HEK293T (cell line): ENCODE measurements around the gene GYPC.

Experiments
- BHLHE40 ChIP-seq: fragments of 450-650 bp; IDR thresholded peaks from 2 replicates; pipeline ENCODE4 v1.6.1; 2016; ENCODE audit warnings: mild to moderate bottlenecking, moderate library complexity, borderline replicate concordance
- CTBP1 ChIP-seq: fragments of 450-650 bp; IDR thresholded peaks from 2 replicates; pipeline ENCODE4 v1.6.1; 2016; ENCODE audit warnings: borderline replicate concordance
- ELF4 ChIP-seq: fragments of 450-650 bp; IDR thresholded peaks from 2 replicates; pipeline ENCODE4 v1.6.1; 2017; ENCODE audit warnings: antibody characterized with exemption
- FOXA1 ChIP-seq: fragments of 450-650 bp; IDR thresholded peaks from 2 replicates; pipeline ENCODE4 v1.6.1; 2016; ENCODE audit warnings: mild to moderate bottlenecking
- HDGF ChIP-seq: fragments of 450-650 bp; IDR thresholded peaks from 2 replicates; pipeline ENCODE4 v1.6.1; 2017; ENCODE audit warnings: antibody characterized with exemption, borderline replicate concordance
- L3MBTL2 ChIP-seq: fragments of 450-650 bp; conservative IDR thresholded peaks from 2 replicates; pipeline ENCODE4 v1.6.1; 2016; ENCODE audit warnings: mild to moderate bottlenecking
- NFRKB ChIP-seq: fragments of 450-650 bp; IDR thresholded peaks from 2 replicates; pipeline ENCODE4 v1.6.1; 2016; ENCODE audit warnings: mild to moderate bottlenecking, moderate library complexity
- SP1 ChIP-seq: fragments of 450-650 bp; IDR thresholded peaks from 2 replicates; pipeline ENCODE4 v1.6.1; 2017
- SUZ12 ChIP-seq: fragments of 450-650 bp; IDR thresholded peaks from 2 replicates; pipeline ENCODE4 v1.6.1; 2016; ENCODE audit warnings: mild to moderate bottlenecking
- TARDBP ChIP-seq: fragments of 450-650 bp; IDR thresholded peaks from 2 replicates; pipeline ENCODE4 v1.6.1; 2016
- TF ChIP-seq, protein P1 (sequence below): fragments of 450-650 bp; IDR thresholded peaks from 2 replicates; pipeline ENCODE4 v1.6.1; 2016

DNA sequence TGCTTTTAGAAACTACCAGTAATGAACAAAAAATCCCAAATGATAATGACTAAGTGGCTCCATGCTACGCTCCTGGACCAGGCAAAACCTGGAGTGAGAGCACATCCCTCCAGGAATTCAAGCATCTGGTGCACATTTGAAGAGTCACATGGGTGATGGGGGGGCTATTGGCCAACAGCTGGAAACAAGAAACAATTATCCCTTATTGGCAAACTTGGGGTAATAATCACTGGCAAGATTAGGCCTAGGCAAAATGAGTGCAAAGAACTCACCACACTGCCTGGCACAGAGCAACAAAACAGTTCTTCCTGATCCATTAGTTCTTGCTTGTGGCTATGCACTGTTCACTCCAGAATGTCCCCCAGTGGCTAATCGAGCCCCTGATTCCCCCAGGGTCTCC, 66.1 kb downstream of the GYPC start:
- TF ChIP-seq SP1 (no peak), HDGF (no peak), BHLHE40 (no peak), CTBP1 (no peak), L3MBTL2 (no peak), SUZ12 (no peak), ELF4 (no peak), TARDBP (no peak), NFRKB (no peak), FOXA1 (no peak)
- TF ChIP-seq, protein P1, sequence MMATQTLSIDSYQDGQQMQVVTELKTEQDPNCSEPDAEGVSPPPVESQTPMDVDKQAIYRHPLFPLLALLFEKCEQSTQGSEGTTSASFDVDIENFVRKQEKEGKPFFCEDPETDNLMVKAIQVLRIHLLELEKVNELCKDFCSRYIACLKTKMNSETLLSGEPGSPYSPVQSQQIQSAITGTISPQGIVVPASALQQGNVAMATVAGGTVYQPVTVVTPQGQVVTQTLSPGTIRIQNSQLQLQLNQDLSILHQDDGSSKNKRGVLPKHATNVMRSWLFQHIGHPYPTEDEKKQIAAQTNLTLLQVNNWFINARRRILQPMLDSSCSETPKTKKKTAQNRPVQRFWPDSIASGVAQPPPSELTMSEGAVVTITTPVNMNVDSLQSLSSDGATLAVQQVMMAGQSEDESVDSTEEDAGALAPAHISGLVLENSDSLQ, result no peak
